HCT116 (cell line): ENCODE measurements around the gene ADRM1.

Experiments used
- CBX3 ChIP-seq: IDR thresholded peaks from 2 replicates; pipeline ENCODE4 v1.6.1; 2012; ENCODE audit warnings: low read depth
- CEBPB ChIP-seq: IDR thresholded peaks from 2 replicates; pipeline ENCODE4 v1.6.1; 2012; ENCODE audit warnings: low read depth
- EZH2 ChIP-seq: fragments of 200-600 bp; sonication (generic); IDR thresholded peaks from 2 replicates; pipeline ENCODE4 v1.6.1; 2017; ENCODE audit warnings: antibody characterized with exemption, mixed run types
- EZH2phosphoT487 ChIP-seq: fragments of 200-600 bp; IDR thresholded peaks from 2 replicates; pipeline ENCODE4 v1.6.1; 2018; ENCODE audit warnings: antibody characterized with exemption, borderline replicate concordance
- POLR2A ChIP-seq: IDR thresholded peaks from 2 replicates; pipeline ENCODE4 v1.7.0; 2011; ENCODE audit warnings: borderline replicate concordance; ENCODE audit not compliant: insufficient read depth, insufficient read length; ENCODE audit errors: extremely low read depth
- POLR2AphosphoS5 ChIP-seq: IDR thresholded peaks from 2 replicates; pipeline ENCODE4 v1.6.1; 2011; ENCODE audit warnings: mild to moderate bottlenecking, low read depth, low read length, moderate library complexity
- SP1 ChIP-seq: IDR thresholded peaks from 2 replicates; pipeline ENCODE4 v1.6.1; 2012; ENCODE audit warnings: low read depth
- TCF7L2 ChIP-seq: IDR thresholded peaks from 2 replicates; pipeline ENCODE4 v1.7.0; 2011; ENCODE audit warnings: borderline replicate concordance, inconsistent platforms; ENCODE audit not compliant: insufficient read depth, insufficient read length; ENCODE audit errors: extremely low read depth
- TF ChIP-seq, protein P1 (sequence below), 3 experiments: fragments of 200-600 bp in 1 of 3; sonication (generic) in 1 of 3; IDR thresholded peaks in 2 of 3; conservative IDR thresholded peaks in 1 of 3; 2 replicates each; pipeline ENCODE4 v1.5.1; 2012 to 2017; ENCODE audit warnings: low read depth in 2 of 3, low read length in 2 of 3, antibody characterized with exemption in 1 of 3, borderline replicate concordance in 1 of 3, control low read depth in 1 of 3, mild to moderate bottlenecking in 1 of 3, mixed read lengths in 1 of 3, mixed run types in 1 of 3, moderate library complexity in 1 of 3; ENCODE audit not compliant: insufficient read depth in 1 of 3
- TF ChIP-seq, protein P2 (sequence below): IDR thresholded peaks from 2 replicates; pipeline ENCODE4 v1.6.1; 2011; ENCODE audit warnings: mild to moderate bottlenecking, low read length, moderate library complexity; ENCODE audit not compliant: insufficient replicate concordance; ENCODE audit errors: extremely low read depth

- TF ChIP-seq, protein P1, sequence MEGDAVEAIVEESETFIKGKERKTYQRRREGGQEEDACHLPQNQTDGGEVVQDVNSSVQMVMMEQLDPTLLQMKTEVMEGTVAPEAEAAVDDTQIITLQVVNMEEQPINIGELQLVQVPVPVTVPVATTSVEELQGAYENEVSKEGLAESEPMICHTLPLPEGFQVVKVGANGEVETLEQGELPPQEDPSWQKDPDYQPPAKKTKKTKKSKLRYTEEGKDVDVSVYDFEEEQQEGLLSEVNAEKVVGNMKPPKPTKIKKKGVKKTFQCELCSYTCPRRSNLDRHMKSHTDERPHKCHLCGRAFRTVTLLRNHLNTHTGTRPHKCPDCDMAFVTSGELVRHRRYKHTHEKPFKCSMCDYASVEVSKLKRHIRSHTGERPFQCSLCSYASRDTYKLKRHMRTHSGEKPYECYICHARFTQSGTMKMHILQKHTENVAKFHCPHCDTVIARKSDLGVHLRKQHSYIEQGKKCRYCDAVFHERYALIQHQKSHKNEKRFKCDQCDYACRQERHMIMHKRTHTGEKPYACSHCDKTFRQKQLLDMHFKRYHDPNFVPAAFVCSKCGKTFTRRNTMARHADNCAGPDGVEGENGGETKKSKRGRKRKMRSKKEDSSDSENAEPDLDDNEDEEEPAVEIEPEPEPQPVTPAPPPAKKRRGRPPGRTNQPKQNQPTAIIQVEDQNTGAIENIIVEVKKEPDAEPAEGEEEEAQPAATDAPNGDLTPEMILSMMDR (IDR thresholded peaks at IDR 0.05 in 2 of 3, conservative IDR thresholded peaks at IDR 0.05 in 1 of 3; ENCODE audit: borderline replicate concordance in 1 of 3, insufficient read depth in 1 of 3, low read depth in 2 of 3, low read length in 2 of 3) = no peak
- TF ChIP-seq SP1 (no peak), POLR2AphosphoS5 (no peak), EZH2phosphoT487 (no peak), TCF7L2 (no peak), POLR2A (no peak), CBX3 (no peak), EZH2 (no peak), CEBPB (no peak)
- TF ChIP-seq, protein P2, sequence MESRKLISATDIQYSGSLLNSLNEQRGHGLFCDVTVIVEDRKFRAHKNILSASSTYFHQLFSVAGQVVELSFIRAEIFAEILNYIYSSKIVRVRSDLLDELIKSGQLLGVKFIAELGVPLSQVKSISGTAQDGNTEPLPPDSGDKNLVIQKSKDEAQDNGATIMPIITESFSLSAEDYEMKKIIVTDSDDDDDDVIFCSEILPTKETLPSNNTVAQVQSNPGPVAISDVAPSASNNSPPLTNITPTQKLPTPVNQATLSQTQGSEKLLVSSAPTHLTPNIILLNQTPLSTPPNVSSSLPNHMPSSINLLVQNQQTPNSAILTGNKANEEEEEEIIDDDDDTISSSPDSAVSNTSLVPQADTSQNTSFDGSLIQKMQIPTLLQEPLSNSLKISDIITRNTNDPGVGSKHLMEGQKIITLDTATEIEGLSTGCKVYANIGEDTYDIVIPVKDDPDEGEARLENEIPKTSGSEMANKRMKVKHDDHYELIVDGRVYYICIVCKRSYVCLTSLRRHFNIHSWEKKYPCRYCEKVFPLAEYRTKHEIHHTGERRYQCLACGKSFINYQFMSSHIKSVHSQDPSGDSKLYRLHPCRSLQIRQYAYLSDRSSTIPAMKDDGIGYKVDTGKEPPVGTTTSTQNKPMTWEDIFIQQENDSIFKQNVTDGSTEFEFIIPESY = no peak
Measured at GRCh38 chr20:62265365-62265764, 37.4 kb upstream of the ADRM1 start.
